Measurements from ENCODE around the gene RCBTB1.

DNA sequence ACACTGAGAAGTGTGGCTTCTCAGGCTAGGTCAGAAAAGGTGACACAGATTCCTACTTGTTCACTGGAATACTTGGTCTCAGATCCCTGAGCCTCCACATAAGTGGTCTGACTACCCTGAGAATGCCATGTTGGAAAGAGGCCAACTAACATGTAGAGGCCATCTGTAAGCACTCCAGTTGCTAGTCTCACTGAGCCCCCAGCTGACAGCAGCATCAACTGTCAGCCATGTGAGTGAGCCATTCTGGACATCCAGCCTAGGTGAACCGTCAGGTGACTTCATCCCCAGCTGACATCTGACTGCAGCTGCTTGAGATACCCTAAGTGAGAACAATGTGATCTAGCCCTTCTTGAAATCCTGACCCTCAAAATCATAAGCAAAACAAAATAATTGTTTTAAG lies 24.8 kb upstream of the RCBTB1 start:
- TF ChIP-seq, protein P1, sequence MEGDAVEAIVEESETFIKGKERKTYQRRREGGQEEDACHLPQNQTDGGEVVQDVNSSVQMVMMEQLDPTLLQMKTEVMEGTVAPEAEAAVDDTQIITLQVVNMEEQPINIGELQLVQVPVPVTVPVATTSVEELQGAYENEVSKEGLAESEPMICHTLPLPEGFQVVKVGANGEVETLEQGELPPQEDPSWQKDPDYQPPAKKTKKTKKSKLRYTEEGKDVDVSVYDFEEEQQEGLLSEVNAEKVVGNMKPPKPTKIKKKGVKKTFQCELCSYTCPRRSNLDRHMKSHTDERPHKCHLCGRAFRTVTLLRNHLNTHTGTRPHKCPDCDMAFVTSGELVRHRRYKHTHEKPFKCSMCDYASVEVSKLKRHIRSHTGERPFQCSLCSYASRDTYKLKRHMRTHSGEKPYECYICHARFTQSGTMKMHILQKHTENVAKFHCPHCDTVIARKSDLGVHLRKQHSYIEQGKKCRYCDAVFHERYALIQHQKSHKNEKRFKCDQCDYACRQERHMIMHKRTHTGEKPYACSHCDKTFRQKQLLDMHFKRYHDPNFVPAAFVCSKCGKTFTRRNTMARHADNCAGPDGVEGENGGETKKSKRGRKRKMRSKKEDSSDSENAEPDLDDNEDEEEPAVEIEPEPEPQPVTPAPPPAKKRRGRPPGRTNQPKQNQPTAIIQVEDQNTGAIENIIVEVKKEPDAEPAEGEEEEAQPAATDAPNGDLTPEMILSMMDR (IDR thresholded peaks at IDR 0.05 in 8 of 11, conservative IDR thresholded peaks at IDR 0.05 in 3 of 11) = no peak
- TF ChIP-seq POLR2A (IDR thresholded peaks at IDR 0.05) = no peak
